ENCODE measurements around the gene TSSC4.

DNA sequence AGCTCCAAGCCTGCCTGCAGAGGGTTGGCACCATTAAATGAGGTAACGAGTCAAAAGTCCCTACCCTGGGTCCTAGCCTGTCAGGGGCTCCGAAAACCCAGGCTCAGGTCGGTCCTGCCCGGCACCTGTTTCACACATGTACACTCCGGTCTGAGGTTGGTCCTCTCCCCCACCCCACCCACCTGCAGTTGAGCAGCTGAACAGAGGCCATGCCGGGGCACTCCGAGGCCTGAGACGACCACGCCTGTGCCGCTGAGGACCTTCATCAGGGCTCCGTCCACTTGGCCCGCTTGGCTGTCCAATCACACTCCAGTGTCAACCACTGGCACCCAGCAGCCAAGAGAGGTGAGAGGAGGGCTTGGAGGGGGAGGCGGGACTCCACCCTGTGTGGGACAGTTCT lies 1.6 kb downstream of the TSSC4 start:
- TF ChIP-seq CTCF (IDR thresholded peaks at IDR 0.05) (no peak), POLR2A (IDR thresholded peaks at IDR 0.05) (no peak), POLR2AphosphoS5 (IDR thresholded peaks at IDR 0.05) (no peak), EP300 (IDR thresholded peaks at IDR 0.05) (no peak)

Measured in gastroesophageal sphincter (tissue), 3 donors.